HL-60/S4 treated with retinoic acid at 250 ng/mL for 4 days and 3 days (cell line): ENCODE results near the gene TAX1BP1.

Experiments used
- in situ Hi-C: fragments of 300-500 bp; cut with MboI; formaldehyde crosslinking; loops from 2 replicates; pipeline ENCODE4 v1.7.0; 2022; ENCODE audit warnings: low sequenced_read_pairs

The TAX1BP1 gene

GRCh38 chr7:27777662-27778061 lies 37.7 kb downstream of the TAX1BP1 start:
- in situ Hi-C loops: loop anchor here (25.0 kb wide), 1 partner anchor 565 kb away; the partner anchor contains the start of gene HOXA13

- in situ Hi-C loops: loop anchor here (25.0 kb wide), 1 partner anchor 568 kb away; the partner anchor contains the start of gene HOXA13
Measured at GRCh38 chr7:27779873-27780272, 39.9 kb downstream of the TAX1BP1 start.

- in situ Hi-C loops: loop anchor here (25.0 kb wide), 1 partner anchor 569 kb away; the partner anchor contains the start of gene HOXA13
Measured at GRCh38 chr7:27781188-27781587, 41.2 kb downstream of the TAX1BP1 start.

- in situ Hi-C loops: loop anchor here (25.0 kb wide), 1 partner anchor 571 kb away; the partner anchor contains the start of gene HOXA13
Measured at GRCh38 chr7:27782849-27783248, 42.9 kb downstream of the TAX1BP1 start.

- in situ Hi-C loops: loop anchor here (25.0 kb wide), 1 partner anchor 572 kb away; the partner anchor contains the start of gene HOXA13
Measured at GRCh38 chr7:27784399-27785053, 44.6 kb downstream of the TAX1BP1 start.

- in situ Hi-C loops: loop anchor here (25.0 kb wide), 1 partner anchor 576 kb away; the partner anchor contains the start of gene HOXA13
Measured at GRCh38 chr7:27788437-27788836, 48.5 kb downstream of the TAX1BP1 start.

- in situ Hi-C loops: loop anchor here (25.0 kb wide), 1 partner anchor 581 kb away; the partner anchor contains the start of gene HOXA13
Measured at GRCh38 chr7:27793780-27794179, 53.8 kb downstream of the TAX1BP1 start.

GRCh38 chr7:27795977-27796376 lies 56.0 kb downstream of the TAX1BP1 start:
- in situ Hi-C loops: loop anchor here (25.0 kb wide), 1 partner anchor 584 kb away; the partner anchor contains the start of gene HOXA13

GRCh38 chr7:27799212-27799611 lies 59.2 kb downstream of the TAX1BP1 start:
- in situ Hi-C loops: loop anchor here (25.0 kb wide), 1 partner anchor 587 kb away; the partner anchor contains the start of gene HOXA13

GRCh38 chr7:27802999-27803398 lies 63.0 kb downstream of the TAX1BP1 start:
- in situ Hi-C loops: no loop called here

GRCh38 chr7:27804139-27804538 lies 64.2 kb downstream of the TAX1BP1 start:
- in situ Hi-C loops: no loop called here

GRCh38 chr7:27808626-27809025 lies 68.7 kb downstream of the TAX1BP1 start:
- in situ Hi-C loops: no loop called here

- in situ Hi-C loops: no loop called here
Measured at GRCh38 chr7:27810186-27810585, 70.2 kb downstream of the TAX1BP1 start.

GRCh38 chr7:27812706-27813105 lies 72.7 kb downstream of the TAX1BP1 start:
- in situ Hi-C loops: no loop called here

GRCh38 chr7:27822245-27822644 lies 82.3 kb downstream of the TAX1BP1 start:
- in situ Hi-C loops: no loop called here

- in situ Hi-C loops: no loop called here
Measured at GRCh38 chr7:27825891-27826290, 85.9 kb downstream of the TAX1BP1 start.

- in situ Hi-C loops: no loop called here
Measured at GRCh38 chr7:27826357-27826756, 86.4 kb downstream of the TAX1BP1 start.

GRCh38 chr7:27834179-27834921 lies 94.4 kb downstream of the TAX1BP1 start:
- in situ Hi-C loops: no loop called here

- in situ Hi-C loops: no loop called here
Measured at GRCh38 chr7:27835376-27835775, 95.4 kb downstream of the TAX1BP1 start.

GRCh38 chr7:27836536-27836935 lies 96.6 kb downstream of the TAX1BP1 start:
- in situ Hi-C loops: no loop called here

- in situ Hi-C loops: no loop called here
Measured at GRCh38 chr7:27839099-27839498, 99.1 kb downstream of the TAX1BP1 start.

GRCh38 chr7:27840313-27840712 lies 100.4 kb downstream of the TAX1BP1 start:
- in situ Hi-C loops: no loop called here
